GM12878 (cell line): ENCODE data around the gene AHNAK. TPM values are rescaled to one million over a fixed set of nuclear protein-coding genes. Genes with fewer than 3 reads are reported as not detected.

Source experiments
- ATAC-seq: fragments of 200-7000 bp; cut with Tn5 transposase; 3 replicates; pipeline ENCODE4 v1.9.1; 2020; ENCODE audit warnings: mild to moderate bottlenecking, moderate library complexity
- BruUV-seq: library from RNA; stranded (reverse); fragments of 400-500 nt; replicated peaks from 2 replicates; lab custom pipeline; 2021; lab: Mats Ljungman, UMichigan
- CTCF ChIA-PET: fragments of 300-600 bp; sonication (Branson Sonifier 250); formaldehyde crosslinking; extraction: SDS; loops from one replicate; lab custom pipeline; 2021; ENCODE audit warnings: inconsistent platforms; lab: Yijun Ruan, JAX
- POLR2A ChIA-PET: fragments of 350-600 bp; formaldehyde crosslinking; extraction: SDS; loops from one replicate; lab custom pipeline; 2021; ENCODE audit warnings: inconsistent platforms; lab: Charles Lee
- RAD21 ChIA-PET: fragments of 300-600 bp; sonication (Branson Sonifier 250); formaldehyde crosslinking; loops from one replicate; lab custom pipeline; 2023; ENCODE audit warnings: antibody characterized with exemption; ENCODE audit not compliant: unreplicated experiment; lab: Charles Lee
- SMC1A ChIA-PET: fragments of 300-600 bp; sonication (Branson Sonifier 250); formaldehyde crosslinking; loops from one replicate; lab custom pipeline; 2023; ENCODE audit not compliant: unreplicated experiment, uncharacterized antibody; lab: Charles Lee
- DNase-seq: peaks from one replicate; pipeline ENCODE4 v3.0.0-alpha.2; 2011; ENCODE audit warnings: low read depth, low spot score
- FAIRE-seq: peaks from 3 replicates; lab custom pipeline; 2011; peaks lifted over from hg19 to GRCh38; lab: Jason Lieb, UNC
- H2AFZ ChIP-seq: 2 replicates; pipeline ENCODE4 v1.6.0; 2011; ENCODE audit warnings: low read depth, low read length, control low read depth; ENCODE audit not compliant: control insufficient read depth
- H3K27ac ChIP-seq: 2 replicates; pipeline ENCODE4 v1.5.1; 2011; ENCODE audit warnings: control low read depth; ENCODE audit not compliant: control insufficient read depth, insufficient read depth
- H3K27me3 ChIP-seq, 2 experiments: replicated peaks in 1 of 2; 2 replicates each; pipeline versions ENCODE4 v1.6.0 to v1.6.1; 2011; ENCODE audit warnings: low read length in 1 of 2; ENCODE audit not compliant: control insufficient read depth in 2 of 2, insufficient read depth in 2 of 2
- H3K36me3 ChIP-seq, 2 experiments: 2 replicates each; pipeline ENCODE4 v1.5.1; 2011; ENCODE audit warnings: low read length in 1 of 2; ENCODE audit not compliant: control insufficient read depth in 2 of 2, insufficient read depth in 2 of 2
- H3K4me1 ChIP-seq: 2 replicates; pipeline ENCODE4 v1.6.1; 2011; ENCODE audit warnings: mild to moderate bottlenecking, low read length, moderate library complexity, mixed read lengths; ENCODE audit not compliant: control insufficient read depth, insufficient read depth
- H3K4me2 ChIP-seq: 2 replicates; pipeline ENCODE4 v1.6.0; 2011; ENCODE audit warnings: control low read depth; ENCODE audit not compliant: control insufficient read depth, insufficient read depth
- H3K4me3 ChIP-seq: fragments of 200-600 bp; sonication (generic); 2 replicates; pipeline ENCODE4 v1.5.1; 2016
- H3K79me2 ChIP-seq: 2 replicates; pipeline ENCODE4 v1.6.0; 2011; ENCODE audit warnings: low read length; ENCODE audit not compliant: control insufficient read depth, insufficient read depth
- H3K9ac ChIP-seq: 2 replicates; pipeline ENCODE4 v1.8.0; 2011; ENCODE audit warnings: low read length, control low read depth, mixed read lengths; ENCODE audit not compliant: control insufficient read depth, insufficient read depth
- H3K9me3 ChIP-seq: replicated peaks from 3 replicates; pipeline ENCODE4 v1.5.1; 2011; ENCODE audit warnings: mild to moderate bottlenecking, low read length; ENCODE audit not compliant: control insufficient read depth, insufficient read depth
- H4K20me1 ChIP-seq: 2 replicates; pipeline ENCODE4 v1.6.0; 2011; ENCODE audit not compliant: control insufficient read depth, insufficient read depth
- CHD2 ChIP-seq: IDR thresholded peaks from 2 replicates; pipeline ENCODE4 v1.6.1; 2011; ENCODE audit warnings: low read depth, low read length, improper control_type of control experiment, borderline replicate concordance
- ESRRA ChIP-seq: IDR thresholded peaks from 2 replicates; pipeline ENCODE4 v1.6.1; 2012; ENCODE audit warnings: mild to moderate bottlenecking, low read length, improper control_type of control experiment
- ETV6 ChIP-seq, 2 experiments: fragments of 450-650 bp in 1 of 2; IDR thresholded peaks in 1 of 2; conservative IDR thresholded peaks in 1 of 2; 2 replicates each; pipeline ENCODE4 v1.6.1; 2014; ENCODE audit warnings: antibody characterized with exemption in 1 of 2, borderline replicate concordance in 1 of 2, low read depth in 1 of 2, mild to moderate bottlenecking in 1 of 2, moderate library complexity in 1 of 2
- FOXM1 ChIP-seq: IDR thresholded peaks from 2 replicates; pipeline ENCODE4 v1.6.1; 2012; ENCODE audit warnings: low read depth, mild to moderate bottlenecking, inconsistent platforms, low read length, moderate library complexity
- GABPA ChIP-seq: IDR thresholded peaks from 2 replicates; pipeline ENCODE4 v1.6.1; 2014; ENCODE audit warnings: antibody characterized with exemption, low read depth, mild to moderate bottlenecking, inconsistent platforms
- IKZF2 ChIP-seq, 2 experiments: fragments of 450-650 bp; IDR thresholded peaks; 2 replicates each; pipeline ENCODE4 v1.6.1; 2017; ENCODE audit warnings: mild to moderate bottlenecking in 2 of 2, moderate library complexity in 2 of 2
- MEF2B ChIP-seq: fragments of 450-650 bp; IDR thresholded peaks from 2 replicates; pipeline ENCODE4 v1.6.1; 2018; ENCODE audit warnings: mild to moderate bottlenecking, moderate library complexity; ENCODE audit not compliant: partially characterized antibody, poor library complexity, severe bottlenecking
- MTA3 ChIP-seq: IDR thresholded peaks from 2 replicates; pipeline ENCODE4 v1.6.1; 2012; ENCODE audit warnings: low read length, inconsistent platforms, borderline replicate concordance
- NFYA ChIP-seq: IDR thresholded peaks from 2 replicates; pipeline ENCODE4 v1.6.1; 2011; ENCODE audit warnings: low read depth, mild to moderate bottlenecking, low read length, improper control_type of control experiment, borderline replicate concordance
- NR2F1 ChIP-seq: fragments of 450-650 bp; conservative IDR thresholded peaks from 2 replicates; pipeline ENCODE4 v1.6.1; 2017; ENCODE audit warnings: mild to moderate bottlenecking
- POU2F2 ChIP-seq: IDR thresholded peaks from 3 replicates; pipeline ENCODE4 v1.6.1; 2011; ENCODE audit warnings: low read depth, mild to moderate bottlenecking, low read length, borderline replicate concordance
- SMAD5 ChIP-seq: IDR thresholded peaks from 2 replicates; pipeline ENCODE4 v1.6.1; 2016; ENCODE audit warnings: antibody characterized with exemption, low read depth
- SREBF1 ChIP-seq: IDR thresholded peaks from 2 replicates; pipeline ENCODE4 v1.6.1; 2012; ENCODE audit warnings: mild to moderate bottlenecking, low read length
- STAT3 ChIP-seq: IDR thresholded peaks from 2 replicates; pipeline ENCODE4 v1.6.1; 2011; ENCODE audit warnings: low read depth, low read length, improper control_type of control experiment
- TAF1 ChIP-seq: IDR thresholded peaks from 2 replicates; pipeline ENCODE4 v1.6.1; 2011; ENCODE audit warnings: mild to moderate bottlenecking, low read depth, low read length, borderline replicate concordance
- TCF7 ChIP-seq: IDR thresholded peaks from 2 replicates; pipeline ENCODE4 v1.6.1; 2014; ENCODE audit warnings: antibody characterized with exemption, borderline replicate concordance
- YBX1 ChIP-seq: fragments of 450-650 bp; IDR thresholded peaks from 2 replicates; pipeline ENCODE4 v1.6.1; 2016; ENCODE audit warnings: antibody characterized with exemption
- ZBTB33 ChIP-seq: fragments of 450-650 bp; IDR thresholded peaks from 2 replicates; pipeline ENCODE4 v1.6.1; 2017; ENCODE audit warnings: mild to moderate bottlenecking
- ZNF217 ChIP-seq: fragments of 450-650 bp; IDR thresholded peaks from 2 replicates; pipeline ENCODE4 v1.6.1; 2017; ENCODE audit warnings: antibody characterized with exemption, mild to moderate bottlenecking
- ZNF384 ChIP-seq: IDR thresholded peaks from 2 replicates; pipeline ENCODE4 v1.6.1; 2012; ENCODE audit warnings: low read depth, mild to moderate bottlenecking, low read length, improper control_type of control experiment, borderline replicate concordance
- ZSCAN29 ChIP-seq: fragments of 450-650 bp; IDR thresholded peaks from 2 replicates; pipeline ENCODE4 v1.6.1; 2017; ENCODE audit warnings: mild to moderate bottlenecking, moderate library complexity
- WGBS: methylation state at CpG from one replicate; pipeline ENCODE4 v1.1.6; 2016; ENCODE audit warnings: low lambda C conversion rate; ENCODE audit not compliant: insufficient replicate concordance, insufficient coverage; ENCODE audit errors: missing lambda C conversion rate; 5-methylcytosine and 5-hydroxymethylcytosine counted together
- in situ Hi-C: fragments of 300-500 bp; cut with MboI; formaldehyde crosslinking; loops from 9 replicates; pipeline ENCODE4 v1.14.3; 2018; ENCODE audit warnings: mixed read lengths
- intact Hi-C: fragments of 100-400 bp; cut with micrococcal nuclease; formaldehyde crosslinking; loops from one replicate; pipeline ENCODE4 v1.14.2; 2022; ENCODE audit not compliant: unreplicated experiment
- polyA plus RNA-seq, 11 experiments: library from polyadenylated mRNA; depleted of rRNA in 4 of 11; unstranded in 6 of 11; stranded (reverse) in 5 of 11; fragments of >200 nt; fragmentation: Nextera tagmentation in 4 of 11; fragmentation: Illumina TruSeq in 1 of 11; extraction: Ambion mirVana in 4 of 11; extraction: Trizol in 1 of 11; gene quantifications; 1 replicate in 1 of 11; 2 replicates in 10 of 11; pipeline versions ENCODE4 v1.2.1 to v1.2.3, GENCODE V29; 2011 to 2016; ENCODE audit warnings: inconsistent platforms in 2 of 11, missing spikeins in 2 of 11, low read depth in 1 of 11
- total RNA-seq, 4 experiments: library from RNA; depleted of rRNA in 3 of 4; stranded (reverse); fragments of >200 nt in 3 of 4; fragmentation: Illumina TruSeq in 1 of 4; extraction: Trizol in 1 of 4; gene quantifications; 2 replicates each; pipeline versions ENCODE4 v1.2.1 to v1.2.3, GENCODE V29; 2013 to 2021

AHNAK gene
- total and polyA plus RNA-seq, 10 of the 15 experiments (the other 5 are each of a cell fraction or from before 2014, with no cell fraction given): 0.76 to 90.3 (median 19.4) TPM

- TF ChIP-seq IKZF2 (IDR thresholded peaks at IDR 0.05) (no peak), ESRRA (no peak), CHD2 (no peak), MEF2B (no peak), TAF1 (no peak), ZNF384 (no peak), ETV6 (conservative IDR thresholded peaks at IDR 0.05 in 1 of 2, IDR thresholded peaks at IDR 0.05 in 1 of 2; ENCODE audit: borderline replicate concordance in 1 of 2, low read depth in 1 of 2) (no peak), ZBTB33 (no peak), MTA3 (no peak)
Measured at GRCh38 chr11:62421996-62422395, 124.6 kb downstream of the AHNAK start (continued).

GRCh38 chr11:62420882-62421281, 125.7 kb downstream of the AHNAK start:
- Histone ChIP-seq H3K9me3 (no peaks in the 10 kb centered on the region), H3K79me2 (no peaks in the 10 kb centered on the region), H3K36me3 (no peaks in the 10 kb centered on the region), H4K20me1 (no peaks in the 10 kb centered on the region), H3K9ac (no peak overlapping the region)
- intact Hi-C loops: loop anchor here (10.0 kb wide), 1 partner anchor 444 kb away; no protein-coding TSS in a partner anchor
- FAIRE-seq: no peak
- ChIA-PET RAD21 (interaction anchor here (1.1 kb wide), 1 partner anchor 24 kb away, joined by 3 read pairs; no protein-coding TSS in a partner anchor), POLR2A (interaction anchor here (0.6 to 1.2 kb wide), 2 partner anchors 78 to 122 kb away, joined by 3 to 6 read pairs; no protein-coding TSS in a partner anchor)
- WGBS: 49% methylated on average over 3 of the region's 3 CpGs
- no peak for ATAC-seq
- no peak for TF ChIP-seq POU2F2
- TF ChIP-seq NR2F1: no peak
- TF ChIP-seq YBX1: no peak
- TF ChIP-seq ZSCAN29: no peak
- no peak for TF ChIP-seq ZNF217
- no peak for TF ChIP-seq IKZF2 (IDR thresholded peaks at IDR 0.05)
- no peak for TF ChIP-seq STAT3
- no peak for TF ChIP-seq SMAD5
- TF ChIP-seq FOXM1: no peak
- TF ChIP-seq GABPA: no peak
- TF ChIP-seq SREBF1: no peak
- TF ChIP-seq NFYA: no peak
- no peak for TF ChIP-seq TCF7
- TF ChIP-seq, all 136 proteins: peak for 0
- H2AFZ ChIP-seq: no peak overlapping the region
- no TSS peak for BruUV-seq
- no peak overlapping the region for H3K4me3 ChIP-seq
- no peak for DNase-seq
- no peaks in the 10 kb centered on the region; a peak in 1 of 4 replicates for H3K27me3 ChIP-seq
- ChIA-PET SMC1A (interaction anchor here (0.7 to 1.5 kb wide), 3 partner anchors 9 to 222 kb away, joined by 3 to 6 read pairs (median 4); no protein-coding TSS in a partner anchor), CTCF (interaction anchor here (0.8 to 12.5 kb wide), 5 partner anchors 26 to 273 kb away, joined by 5 to 280 read pairs (median 9); no protein-coding TSS in a partner anchor)
- in situ Hi-C loops: loop anchor here (10.0 kb wide), 3 partner anchors 134 to 444 kb away; no protein-coding TSS in a partner anchor
- no peak overlapping the region for H3K4me2 ChIP-seq
- no peaks in the 10 kb centered on the region for H3K4me1 ChIP-seq
- no peak overlapping the region for H3K27ac ChIP-seq
